ENCODE measurements around the gene EVPLL. TPM values are rescaled to one million over a fixed set of nuclear protein-coding genes. Genes with fewer than 3 reads are reported as not detected.

Gene EVPLL
- total RNA-seq, 2 donors from 2014 or later, result not detected

GRCh38 chr17:18379246-18380146, 1.9 kb downstream of the EVPLL start:
- DNase-seq (ENCODE audit: low spot score) (no peak), ATAC-seq (ENCODE audit: insufficient number of reproducible peaks, low FRiP score, low read depth) (no peak)

GRCh38 chr17:18380471-18381157, 3.0 kb downstream of the EVPLL start:
- no peak for ATAC-seq (ENCODE audit: insufficient number of reproducible peaks, low FRiP score, low read depth)
- H3K9me3 ChIP-seq, result no peaks in the 10 kb centered on the region

More at GRCh38 chr17:18379246-18380146, 1.9 kb downstream of the EVPLL start:
- Histone ChIP-seq H3K9me3 (no peaks in the 10 kb centered on the region), H3K4me1 (ENCODE audit: control insufficient read depth in 1 of 2, low read depth in 2 of 2) (no peaks in the 10 kb centered on the region), H3K27ac (no peak overlapping the region), H3K27me3 (replicated peaks; ENCODE audit: insufficient read depth) (no peaks in the 10 kb centered on the region), H3K4me3 (no peak overlapping the region), H3K36me3 (no peaks in the 10 kb centered on the region)
- no peak for TF ChIP-seq CTCF (IDR thresholded peaks at IDR 0.05)

GRCh38 chr17:18381158-18381952, 3.8 kb downstream of the EVPLL start:
- no peak for TF ChIP-seq CTCF (IDR thresholded peaks at IDR 0.05)
- ATAC-seq (ENCODE audit: insufficient number of reproducible peaks, low FRiP score, low read depth), result no peak
- H3K4me1 ChIP-seq (ENCODE audit: control insufficient read depth in 1 of 2, low read depth in 2 of 2), result no peaks in the 10 kb centered on the region
- H3K9me3 ChIP-seq, result no peaks in the 10 kb centered on the region
- no peak overlapping the region for H3K27ac ChIP-seq
- no peaks in the 10 kb centered on the region for H3K27me3 ChIP-seq (replicated peaks; ENCODE audit: insufficient read depth)
- no peak overlapping the region for H3K4me3 ChIP-seq
- H3K36me3 ChIP-seq, result no peaks in the 10 kb centered on the region
- DNase-seq (ENCODE audit: low spot score), result no peak

More at GRCh38 chr17:18380471-18381157, 3.0 kb downstream of the EVPLL start:
- Histone ChIP-seq H3K4me1 (ENCODE audit: control insufficient read depth in 1 of 2, low read depth in 2 of 2) (no peaks in the 10 kb centered on the region), H3K27me3 (replicated peaks; ENCODE audit: insufficient read depth) (no peaks in the 10 kb centered on the region), H3K4me3 (no peak overlapping the region), H3K36me3 (no peaks in the 10 kb centered on the region), H3K27ac (no peak overlapping the region)
- no peak for TF ChIP-seq CTCF (IDR thresholded peaks at IDR 0.05)
- no peak for DNase-seq (ENCODE audit: low spot score)

GRCh38 chr17:18381953-18382245, 4.3 kb downstream of the EVPLL start:
- no peak for TF ChIP-seq CTCF (IDR thresholded peaks at IDR 0.05)
- H3K4me1 ChIP-seq (ENCODE audit: control insufficient read depth in 1 of 2, low read depth in 2 of 2), result no peaks in the 10 kb centered on the region
- H3K9me3 ChIP-seq, result no peaks in the 10 kb centered on the region
- H3K4me3 ChIP-seq, result no peak overlapping the region
- no peaks in the 10 kb centered on the region for H3K27me3 ChIP-seq (replicated peaks; ENCODE audit: insufficient read depth)
- no peak overlapping the region for H3K27ac ChIP-seq
- ATAC-seq (ENCODE audit: insufficient number of reproducible peaks, low FRiP score, low read depth), result no peak
- no peak for DNase-seq (ENCODE audit: low spot score)
- no peaks in the 10 kb centered on the region for H3K36me3 ChIP-seq

All from thoracic aorta (tissue), 2 donors.